CD14-positive monocyte (primary cell): Measurements from ENCODE around the gene SERPINB5. TPM values are rescaled to one million over a fixed set of nuclear protein-coding genes. Genes with fewer than 3 reads are reported as not detected.

Source experiments
- DNase-seq, 3 donors: peaks; one replicate each; pipeline ENCODE4 v3.0.0-alpha.2; 2011 to 2022
- H2AFZ ChIP-seq: 2 replicates; pipeline ENCODE4 v1.6.0; 2012; ENCODE audit warnings: mild to moderate bottlenecking, low read depth, low read length, inconsistent platforms; ENCODE audit not compliant: insufficient read depth, poor library complexity, severe bottlenecking
- H3K27ac ChIP-seq, 2 donors: 1 replicate in 1 of 2; 2 replicates in 1 of 2; pipeline ENCODE4 v1.5.1; 2012 to 2013; ENCODE audit warnings: low read length in 2 of 2, control low read depth in 1 of 2, inconsistent platforms in 1 of 2, low read depth in 1 of 2, mild to moderate bottlenecking in 1 of 2
- H3K27me3 ChIP-seq, 2 donors: one replicate each; pipeline versions ENCODE4 v1.6.0 to v1.6.1; 2011 to 2013; ENCODE audit warnings: low read length in 2 of 2; ENCODE audit not compliant: control insufficient read depth in 2 of 2, insufficient read depth in 2 of 2
- H3K36me3 ChIP-seq, 2 donors: replicated peaks in 1 of 2; 1 replicate in 1 of 2; 2 replicates in 1 of 2; pipeline versions ENCODE4 v1.5.1 to v1.6.1; 2012 to 2013; ENCODE audit warnings: low read length in 2 of 2, control low read depth in 1 of 2, inconsistent platforms in 1 of 2, mild to moderate bottlenecking in 1 of 2; ENCODE audit not compliant: insufficient read depth in 2 of 2, control insufficient read depth in 1 of 2
- H3K4me1 ChIP-seq, 2 donors: 1 replicate in 1 of 2; 2 replicates in 1 of 2; pipeline versions ENCODE4 v1.5.1 to v1.6.1; 2012 to 2013; ENCODE audit warnings: low read length in 2 of 2, control low read depth in 1 of 2, inconsistent platforms in 1 of 2, mild to moderate bottlenecking in 1 of 2, moderate library complexity in 1 of 2; ENCODE audit not compliant: insufficient read depth in 2 of 2, control insufficient read depth in 1 of 2
- H3K4me2 ChIP-seq: replicated peaks from 2 replicates; pipeline ENCODE3; 2012; ENCODE audit warnings: low read length, moderate library complexity, mild to moderate bottlenecking; ENCODE audit not compliant: poor library complexity, severe bottlenecking; ENCODE audit errors: extremely low read depth
- H3K4me3 ChIP-seq, 3 experiments: fragments of 200-600 bp in 1 of 3; sonication (generic) in 1 of 3; replicated peaks in 1 of 3; 1 replicate in 2 of 3; 2 replicates in 1 of 3; pipeline ENCODE4 v1.5.1; 2011 to 2013; ENCODE audit warnings: low read length in 3 of 3, mild to moderate bottlenecking in 3 of 3, control low read depth in 2 of 3, low read depth in 2 of 3, inconsistent platforms in 1 of 3, moderate library complexity in 1 of 3
- H3K79me2 ChIP-seq: 2 replicates; pipeline ENCODE4 v1.6.0; 2012; ENCODE audit warnings: mild to moderate bottlenecking, control low read depth, inconsistent platforms, low read length, moderate library complexity; ENCODE audit not compliant: insufficient read depth
- H3K9ac ChIP-seq: 2 replicates; pipeline ENCODE4 v1.6.0; 2017; ENCODE audit warnings: low read length, mild to moderate bottlenecking; ENCODE audit not compliant: insufficient read depth, poor library complexity, severe bottlenecking
- H3K9me3 ChIP-seq, 2 donors: replicated peaks in 1 of 2; 1 replicate in 1 of 2; 2 replicates in 1 of 2; pipeline versions ENCODE4 v1.5.1 to v1.6.1; 2012 to 2013; ENCODE audit warnings: low read length in 2 of 2, control low read depth in 1 of 2; ENCODE audit not compliant: control insufficient read depth in 1 of 2, insufficient read depth in 1 of 2
- H4K20me1 ChIP-seq: 2 replicates; pipeline ENCODE4 v1.6.0; 2012; ENCODE audit warnings: mild to moderate bottlenecking, low read length, control low read depth, moderate library complexity; ENCODE audit not compliant: insufficient read depth
- H3K27ac Mint-ChIP-seq, 7 donors: one replicate each; pipeline ENCODE4 v1.8.0; 2020; ENCODE audit warnings: mild to moderate bottlenecking in 7 of 7, mixed read lengths in 7 of 7, moderate library complexity in 6 of 7, inconsistent platforms in 2 of 7
- H3K27me3 Mint-ChIP-seq, 3 donors: one replicate each; pipeline ENCODE4 v1.8.0; 2021 to 2022; ENCODE audit warnings: low read depth in 3 of 3, mild to moderate bottlenecking in 3 of 3, mixed read lengths in 3 of 3, moderate library complexity in 3 of 3, inconsistent platforms in 1 of 3
- H3K36me3 Mint-ChIP-seq, 2 donors: one replicate each; pipeline ENCODE4 v1.8.0; 2020; ENCODE audit warnings: mixed read lengths in 2 of 2, inconsistent platforms in 1 of 2, mild to moderate bottlenecking in 1 of 2
- H3K4me1 Mint-ChIP-seq: one replicate; pipeline ENCODE4 v1.8.0; 2020; ENCODE audit warnings: mild to moderate bottlenecking, mixed read lengths
- H3K4me3 Mint-ChIP-seq, 2 donors: one replicate each; pipeline ENCODE4 v1.8.0; 2020; ENCODE audit warnings: mild to moderate bottlenecking in 2 of 2, mixed read lengths in 2 of 2, moderate library complexity in 1 of 2
- H3K9me3 Mint-ChIP-seq, 7 donors: one replicate each; pipeline ENCODE4 v1.8.0; 2020 to 2022; ENCODE audit warnings: mixed read lengths in 7 of 7, mild to moderate bottlenecking in 6 of 7, moderate library complexity in 6 of 7, inconsistent platforms in 2 of 7
- CTCF ChIP-seq: fragments of 200-600 bp; IDR thresholded peaks from one replicate; pipeline ENCODE4 v1.8.0; 2022; ENCODE audit warnings: antibody characterized with exemption, mild to moderate bottlenecking
- WGBS: methylation state at CpG from one replicate; pipeline ENCODE4 v1.1.5; 2013; ENCODE audit warnings: missing lambda C conversion rate; ENCODE audit not compliant: insufficient coverage; 5-methylcytosine and 5-hydroxymethylcytosine counted together
- intact Hi-C, 2 donors: fragments of 100-400 bp; cut with micrococcal nuclease; formaldehyde crosslinking; loops; one replicate each; pipeline versions ENCODE4 v1.15.0 to v1.15.1; 2023
- polyA plus RNA-seq, 3 donors: library from polyadenylated mRNA; depleted of rRNA in 1 of 3; unstranded in 2 of 3; stranded (reverse) in 1 of 3; fragments of 300-500 nt in 2 of 3; fragments of >200 nt in 1 of 3; fragmentation: Illumina TruSeq in 2 of 3; gene quantifications; 1 replicate in 2 of 3; 2 replicates in 1 of 3; pipeline ENCODE4 v1.2.3, GENCODE V29; 2012 to 2021

The SERPINB5 gene
- polyA plus RNA-seq, 3 donors = not detected

DNA sequence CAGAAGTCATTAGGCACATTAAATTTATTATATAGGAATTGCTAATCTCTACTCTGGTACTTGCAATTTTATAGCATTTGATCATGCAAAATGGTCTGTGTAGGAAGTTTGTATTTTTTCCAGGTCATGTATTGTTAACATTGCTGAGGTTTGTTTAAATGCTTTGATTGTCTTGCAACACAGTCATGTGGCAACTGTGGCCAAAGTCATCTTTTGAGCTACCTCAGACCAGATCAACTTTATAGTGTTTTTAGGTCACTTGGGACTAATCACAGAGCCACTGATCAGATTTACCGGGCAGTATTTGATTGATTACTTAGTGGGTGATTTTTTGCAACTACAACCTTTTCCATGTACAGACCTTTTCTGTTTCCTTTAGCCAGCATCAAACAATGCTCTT is 3.7 kb downstream of the SERPINB5 start:
- no peak overlapping the region for H3K27ac Mint-ChIP-seq
- H3K9me3 Mint-ChIP-seq = no peaks in the 10 kb centered on the region
- no peaks in the 10 kb centered on the region for H3K4me1 ChIP-seq
- H3K4me3 ChIP-seq = no peak overlapping the region
- no peaks in the 10 kb centered on the region for H4K20me1 ChIP-seq
- no peaks in the 10 kb centered on the region for H3K27me3 Mint-ChIP-seq
- H3K9ac ChIP-seq = no peak overlapping the region
- H3K9me3 ChIP-seq = no peaks in the 10 kb centered on the region
- H3K4me2 ChIP-seq = no peak overlapping the region
- no CpG with 5 or more reads among the region's 1 CpG for WGBS
- H3K27ac ChIP-seq = no peak overlapping the region
- no peak overlapping the region for H3K4me3 Mint-ChIP-seq
- H3K4me1 Mint-ChIP-seq = peaks cover 7% of the 10 kb centered on the region
- H3K27me3 ChIP-seq = no peaks in the 10 kb centered on the region
- intact Hi-C loops = no loop called here
- no peaks in the 10 kb centered on the region for H3K36me3 Mint-ChIP-seq
- DNase-seq = no peak
- no peaks in the 10 kb centered on the region for H3K36me3 ChIP-seq
- no peak overlapping the region for H2AFZ ChIP-seq
- H3K79me2 ChIP-seq = no peaks in the 10 kb centered on the region
- TF ChIP-seq CTCF = no peak

DNA sequence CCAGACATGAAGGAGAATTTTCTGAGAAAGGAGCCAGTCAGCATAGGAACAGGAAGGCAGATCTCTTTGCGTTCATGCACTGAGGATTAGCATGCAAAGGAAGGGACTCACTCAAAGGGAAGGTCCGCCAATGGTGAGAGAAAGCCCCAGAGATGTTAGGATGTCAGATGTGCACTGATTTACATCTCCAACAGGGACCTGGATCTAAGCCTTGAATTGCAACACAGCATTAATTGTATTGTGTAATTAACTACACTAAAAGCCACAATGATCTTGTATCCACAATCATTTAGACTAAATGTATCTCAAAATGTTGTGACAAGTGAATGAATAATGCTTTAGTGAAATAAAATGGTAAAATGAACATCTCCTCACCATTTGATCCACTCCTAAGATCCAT is 4.2 kb downstream of the SERPINB5 start:
- Histone ChIP-seq H3K9ac (no peak overlapping the region), H3K27ac (no peak overlapping the region), H3K9me3 (no peaks in the 10 kb centered on the region), H3K4me1 (no peaks in the 10 kb centered on the region), H4K20me1 (no peaks in the 10 kb centered on the region), H3K4me2 (no peak overlapping the region), H3K36me3 (no peaks in the 10 kb centered on the region), H2AFZ (no peak overlapping the region), H3K27me3 (no peaks in the 10 kb centered on the region), H3K4me3 (no peak overlapping the region), H3K79me2 (no peaks in the 10 kb centered on the region)
- no peak for DNase-seq
- peaks cover 7% of the 10 kb centered on the region for H3K4me1 Mint-ChIP-seq
- no peak for TF ChIP-seq CTCF
- intact Hi-C loops = no loop called here
- H3K9me3 Mint-ChIP-seq = peaks cover 0 to 2% (median 0%) of the 10 kb centered on the region in 7 donors
- WGBS = 83% methylated on average over 1 of the region's 2 CpGs
- no peaks in the 10 kb centered on the region for H3K36me3 Mint-ChIP-seq
- H3K27ac Mint-ChIP-seq = no peak overlapping the region
- no peak overlapping the region for H3K4me3 Mint-ChIP-seq
- no peaks in the 10 kb centered on the region for H3K27me3 Mint-ChIP-seq
